Measurements from ENCODE around the gene NPLOC4.

DNA sequence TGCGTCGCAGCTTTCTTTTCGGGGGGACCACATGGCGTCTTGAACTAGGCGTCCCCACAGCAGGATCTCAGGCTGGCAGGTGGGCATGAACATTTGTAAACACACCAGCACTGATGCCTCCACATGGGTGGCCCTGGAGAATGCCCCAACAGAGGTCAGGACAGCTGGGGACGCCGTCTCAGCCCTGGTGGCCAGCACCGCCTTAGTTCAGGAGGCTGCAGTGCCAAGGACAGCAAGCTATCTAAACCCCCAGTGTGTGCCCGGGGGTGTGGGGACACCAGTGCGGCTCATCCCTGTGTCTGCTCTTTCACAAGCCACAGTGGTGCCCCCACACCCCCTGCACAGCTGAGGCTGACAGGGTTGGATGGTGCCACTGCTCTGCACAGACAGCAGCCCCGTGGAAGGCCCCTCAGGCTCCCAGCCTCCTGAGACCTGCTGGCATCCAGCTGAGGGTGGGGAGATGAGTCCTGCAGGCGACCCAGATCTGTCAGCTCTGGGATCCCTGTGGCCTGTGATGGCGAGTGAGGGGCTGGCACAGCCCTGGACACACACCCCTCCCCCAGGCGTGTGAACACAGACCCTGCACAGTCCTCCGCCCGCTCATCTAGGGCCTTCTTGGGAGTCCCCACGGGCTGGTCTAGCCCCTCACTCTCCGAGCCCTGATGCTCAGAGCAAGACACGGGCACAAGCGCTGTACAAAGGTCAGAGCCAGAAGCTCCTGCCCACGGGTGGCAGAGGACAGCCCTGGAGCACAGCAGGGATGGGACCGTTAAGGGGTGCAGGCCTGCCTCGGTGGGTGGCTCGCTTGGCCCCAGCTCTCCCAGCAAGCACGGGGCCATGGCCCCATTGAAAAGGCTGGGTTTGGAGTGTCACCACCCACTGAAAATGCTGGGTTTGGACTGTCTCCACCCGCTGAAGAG is 98.0 kb downstream of the NPLOC4 start:
- TF ChIP-seq CTCF (IDR thresholded peaks at IDR 0.05) (no peak), POLR2A (IDR thresholded peaks at IDR 0.05) (no peak)

All from body of pancreas (tissue), 4 donors.